CD4-positive, alpha-beta T cell treated with Interleukin-4 for 1 hour (primary cell): ENCODE data around the gene SRGAP3.

ENCODE experiments used
- DNase-seq, 2 donors: peaks; one replicate each; pipeline ENCODE4 v3.0.0-alpha.2; 2020 to 2022

Gene SRGAP3

GRCh38 chr3:9198899-9199335, 50.5 kb downstream of the SRGAP3 start:
- DNase-seq, result no peak

GRCh38 chr3:9198261-9198660, 51.2 kb downstream of the SRGAP3 start:
- DNase-seq, result no peak

DNA sequence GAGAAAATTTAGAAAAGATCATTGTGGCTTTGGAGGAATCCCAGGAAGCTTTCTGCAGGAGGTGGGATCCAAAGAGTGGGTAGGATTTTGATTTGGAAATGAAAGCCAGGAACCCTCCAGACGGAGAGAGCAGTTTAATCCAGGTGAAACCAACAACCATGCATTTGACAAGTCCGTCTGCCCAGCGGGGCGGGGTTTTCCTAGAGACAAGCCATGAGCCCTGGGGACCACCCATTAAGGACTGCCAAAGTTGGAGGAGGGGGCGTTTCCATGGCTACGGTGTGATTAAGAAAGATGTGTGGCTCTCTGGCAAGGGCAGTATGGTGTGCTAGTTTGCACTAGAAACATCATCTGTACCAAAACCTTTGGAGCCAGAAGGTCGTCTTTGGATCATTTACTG, 53.4 kb downstream of the SRGAP3 start:
- no peak for DNase-seq

- no peak for DNase-seq
Observed at GRCh38 chr3:9195390-9195789, 54.1 kb downstream of the SRGAP3 start.

GRCh38 chr3:9194509-9195184, 54.8 kb downstream of the SRGAP3 start:
- no peak for DNase-seq

GRCh38 chr3:9193633-9194195, 55.7 kb downstream of the SRGAP3 start:
- no peak for DNase-seq

DNA sequence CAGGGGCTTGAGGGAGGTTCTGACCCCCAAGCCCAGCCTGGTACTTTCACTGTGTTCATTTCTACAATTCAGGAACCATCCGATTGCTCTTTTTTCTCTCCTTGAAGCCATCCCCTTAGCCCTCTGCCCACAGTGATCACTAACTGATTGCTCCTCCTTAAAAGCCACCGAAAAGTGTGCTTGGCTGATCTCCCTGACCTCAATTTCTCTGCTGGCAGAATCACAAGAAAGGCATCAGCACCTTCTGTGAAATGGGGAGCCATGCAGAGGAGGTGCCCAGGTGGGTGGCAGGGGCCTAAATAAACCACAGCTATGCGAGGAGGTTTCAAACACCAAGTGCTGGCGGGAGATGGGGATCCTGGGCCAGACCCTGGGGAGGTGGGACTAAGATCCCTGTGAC, 56.2 kb downstream of the SRGAP3 start:
- no peak for DNase-seq

DNA sequence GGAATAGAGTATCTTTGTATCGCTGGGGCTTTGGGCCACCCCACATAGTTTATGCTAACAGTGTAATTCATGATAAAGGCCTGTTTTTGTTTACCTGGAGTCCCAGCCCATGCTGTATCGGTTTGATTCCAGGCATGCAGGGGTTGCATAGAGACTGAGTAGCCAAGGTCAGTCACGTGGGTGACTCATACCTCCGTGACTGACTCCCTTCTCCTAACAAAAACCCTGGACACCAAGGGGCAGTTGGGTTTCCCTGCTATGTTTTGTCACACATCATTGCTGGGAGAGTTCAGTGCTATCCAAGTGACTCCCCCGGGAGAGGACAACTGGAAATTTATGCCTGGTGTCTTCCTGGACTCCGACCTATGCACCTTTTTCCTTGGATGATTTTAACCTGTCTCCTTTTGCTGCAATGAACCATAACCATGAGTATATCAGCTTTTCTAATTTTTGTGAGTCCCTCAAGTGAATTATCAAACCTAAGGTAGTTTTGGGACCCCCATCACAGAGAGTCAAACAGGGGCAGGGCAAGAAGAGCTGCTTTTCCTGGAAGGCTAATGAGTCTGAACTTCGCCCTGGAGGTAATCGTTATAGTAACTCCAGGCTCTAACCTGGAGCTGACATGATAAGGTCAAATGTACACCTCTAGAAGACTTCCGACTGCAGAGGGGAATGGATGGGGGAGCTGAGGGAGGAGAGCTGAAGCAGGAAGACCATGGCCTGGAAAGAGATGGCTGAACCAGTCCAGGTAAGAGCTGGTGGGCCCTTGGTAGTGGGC, 57.0 kb downstream of the SRGAP3 start:
- DNase-seq, result no peak

DNA sequence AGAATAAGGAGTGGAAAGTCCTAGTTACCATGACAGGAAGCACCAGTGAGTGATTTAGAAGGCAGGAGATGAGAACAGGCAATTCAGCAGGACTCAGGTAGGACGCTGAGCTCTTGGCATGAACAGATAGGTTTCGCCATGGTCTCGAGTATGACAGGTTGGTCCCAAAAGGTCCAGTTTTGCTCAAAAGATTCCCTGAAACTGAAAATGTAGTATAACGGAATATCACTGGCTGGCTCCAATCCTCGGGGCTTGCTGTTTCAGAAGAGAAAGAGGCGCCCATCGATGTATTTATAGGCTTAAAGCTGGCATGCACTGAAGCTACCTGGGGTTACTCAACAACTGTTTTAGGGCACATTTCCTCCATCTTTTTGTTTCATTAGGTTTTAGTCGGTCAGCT, 59.2 kb downstream of the SRGAP3 start:
- no peak for DNase-seq

GRCh38 chr3:9188583-9188982, 60.9 kb downstream of the SRGAP3 start:
- DNase-seq, result no peak

DNA sequence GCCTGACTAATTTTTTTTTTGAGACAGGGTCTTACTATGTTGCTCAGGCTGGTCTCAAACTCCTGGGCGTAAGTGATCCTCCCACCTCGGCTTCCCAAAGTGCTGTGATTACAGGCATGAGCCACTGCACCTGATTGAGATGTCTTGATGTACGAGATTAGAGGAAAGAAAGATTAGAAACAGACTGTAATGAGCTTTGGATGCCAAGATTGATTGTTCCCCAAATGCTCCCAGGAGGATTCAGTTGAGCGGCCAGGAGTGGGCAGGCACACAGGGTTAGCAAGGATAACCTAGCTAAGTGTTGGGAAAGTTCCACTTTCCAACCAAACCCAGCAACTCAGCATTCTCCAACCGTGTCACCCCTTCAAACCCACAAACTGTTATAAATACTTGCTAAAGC, 63.7 kb downstream of the SRGAP3 start:
- DNase-seq, result no peak

- no peak for DNase-seq
Observed at GRCh38 chr3:9185046-9185445, 64.4 kb downstream of the SRGAP3 start.

DNA sequence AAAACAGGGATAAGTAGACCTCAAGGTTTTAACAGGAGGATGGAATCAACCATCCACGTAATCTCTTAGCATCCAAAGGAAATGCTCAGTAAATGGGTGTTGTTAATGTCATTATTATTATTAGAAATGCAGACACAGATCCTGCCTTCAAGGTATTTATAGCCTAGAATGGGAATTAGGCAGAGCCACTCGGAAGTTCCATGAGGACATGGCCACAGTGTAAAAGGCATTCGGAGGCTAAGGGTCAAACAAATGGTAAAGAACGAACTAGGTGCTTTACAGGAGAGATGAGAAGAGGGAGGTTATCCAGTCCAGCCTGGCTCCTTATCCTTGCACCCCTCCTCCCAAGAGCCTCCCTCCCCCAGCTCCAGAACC, 65.0 kb downstream of the SRGAP3 start:
- no peak for DNase-seq

DNA sequence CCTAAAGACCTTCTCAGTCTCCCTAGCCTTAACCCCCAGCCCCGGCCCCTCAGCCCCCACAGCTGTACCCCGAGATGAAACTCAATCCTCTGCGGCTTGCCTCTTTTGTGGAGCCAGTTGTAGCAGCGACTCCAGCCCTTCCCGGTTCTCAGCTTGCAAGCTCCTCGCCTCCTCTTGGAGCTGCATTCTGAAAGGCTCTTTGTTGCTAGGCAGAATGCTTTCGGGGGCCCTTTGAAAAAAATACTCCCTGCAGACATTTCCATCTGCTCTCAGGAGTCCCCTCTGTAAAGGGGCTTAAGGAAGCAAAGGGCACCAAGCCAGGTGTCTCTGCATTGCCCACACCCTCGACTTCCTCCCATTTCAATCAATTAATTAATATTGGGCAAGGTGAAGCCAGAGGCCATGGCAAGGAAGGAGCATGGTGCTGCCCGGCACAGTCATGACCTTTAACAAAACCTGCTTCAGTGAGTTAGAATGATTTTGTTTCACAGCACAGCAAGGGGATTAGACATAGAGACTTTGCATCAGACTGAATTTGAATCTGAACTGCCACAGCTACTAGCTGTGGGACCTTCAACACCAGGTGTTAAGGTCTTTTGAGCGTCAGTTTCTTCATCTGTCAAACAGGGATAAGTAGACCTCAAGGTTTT, 65.5 kb downstream of the SRGAP3 start:
- DNase-seq, result no peak

DNA sequence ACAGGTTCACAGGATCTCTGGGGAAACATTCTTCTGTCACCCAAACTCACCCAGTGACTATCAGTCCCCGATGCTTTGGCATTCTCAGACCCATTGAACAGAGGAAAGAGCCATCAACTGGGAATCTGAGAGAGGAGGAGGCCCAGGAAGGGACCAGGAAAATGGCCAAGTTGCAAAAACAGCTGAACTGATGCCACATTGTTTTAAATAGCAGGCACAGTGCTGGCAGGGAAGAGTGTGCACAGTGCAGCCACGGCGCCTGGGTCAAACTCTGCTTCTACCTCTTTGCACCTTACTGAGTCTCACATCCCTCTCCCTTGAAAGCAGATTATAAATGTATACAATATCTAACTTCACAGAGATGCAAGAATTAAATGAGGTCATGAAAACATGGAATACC, 66.4 kb downstream of the SRGAP3 start:
- DNase-seq, result no peak

DNA sequence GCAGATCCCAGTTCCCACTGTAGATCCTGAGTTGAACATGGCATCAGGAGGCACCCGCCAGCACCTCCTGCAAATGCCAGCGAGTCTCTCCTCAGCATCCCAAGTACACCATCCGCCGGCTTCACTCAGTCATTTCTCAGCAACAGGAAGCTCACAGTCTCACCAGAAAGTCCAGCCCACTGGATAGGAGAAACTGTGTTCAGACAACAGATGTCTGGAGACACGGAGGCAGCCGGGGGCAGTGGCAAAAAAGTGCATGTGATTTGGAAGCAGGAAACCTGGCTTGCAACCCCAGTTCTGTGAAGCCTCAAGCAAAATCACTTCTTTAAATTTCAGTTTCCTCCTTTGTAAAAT, 68.7 kb downstream of the SRGAP3 start:
- no peak for DNase-seq

GRCh38 chr3:9179826-9180763, 69.4 kb downstream of the SRGAP3 start:
- DNase-seq, result no peak

DNA sequence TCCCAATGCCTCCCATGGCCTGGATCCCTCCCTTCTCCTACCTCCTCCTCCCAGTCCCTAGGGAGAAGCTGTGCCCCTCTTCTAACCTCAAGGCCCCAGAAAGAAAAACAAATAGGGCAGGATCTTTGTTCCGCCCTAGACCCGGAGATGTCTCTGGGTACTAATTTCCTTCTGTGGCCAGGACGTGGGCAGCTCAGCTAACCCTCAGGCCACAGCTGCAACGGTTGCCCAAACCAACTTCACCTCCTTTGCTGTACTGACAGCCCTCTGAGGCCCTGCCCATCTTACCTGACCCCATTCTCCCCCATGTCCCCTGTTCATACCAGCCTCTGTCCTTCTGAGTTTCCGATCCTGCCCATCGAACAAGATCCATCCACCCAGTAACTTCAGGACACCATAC, 70.7 kb downstream of the SRGAP3 start:
- no peak for DNase-seq

DNA sequence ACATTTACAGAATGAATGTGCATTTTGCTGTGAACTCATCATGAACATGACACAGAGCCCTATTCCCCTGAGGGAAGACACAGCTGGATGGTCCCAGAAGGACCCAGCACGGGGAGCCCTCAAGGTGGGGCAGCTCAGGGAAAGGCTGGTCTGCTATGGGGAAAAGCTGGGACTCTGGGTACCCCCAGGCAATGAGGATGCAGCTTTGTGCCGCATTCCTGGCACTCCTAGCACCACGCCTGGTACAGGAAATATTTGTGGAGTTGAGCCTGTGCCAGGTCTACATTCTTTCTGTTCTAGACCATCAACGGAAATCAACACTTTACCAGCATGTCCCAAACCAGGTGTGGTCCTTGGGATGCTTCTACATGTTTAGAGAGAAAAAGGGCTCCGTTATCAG, 74.0 kb downstream of the SRGAP3 start:
- DNase-seq, result no peak

- no peak for DNase-seq
Observed at GRCh38 chr3:9173445-9173844, 76.0 kb downstream of the SRGAP3 start.

DNA sequence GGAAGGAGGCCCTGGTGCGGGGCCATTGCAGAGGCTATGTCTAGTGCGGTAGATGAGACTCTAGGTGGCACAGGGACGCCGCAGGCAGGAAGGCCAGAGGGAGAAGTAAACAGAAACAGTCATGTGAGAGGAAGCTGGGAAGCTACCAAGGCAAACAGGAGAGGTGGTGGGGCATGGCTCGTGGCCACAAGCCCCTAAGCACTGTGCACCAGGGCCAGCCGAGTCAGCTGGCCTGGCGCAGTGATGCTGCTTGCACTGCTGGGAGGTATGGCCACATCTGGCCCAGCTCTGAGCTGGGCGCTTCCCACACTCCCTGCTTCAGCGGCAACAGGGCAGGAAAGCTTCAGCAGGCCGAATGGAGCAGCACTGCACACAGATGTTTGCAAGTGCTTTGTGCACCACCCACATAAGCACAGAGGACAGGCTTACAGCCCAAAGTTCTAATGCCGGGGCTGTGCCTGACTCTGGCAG, 76.6 kb downstream of the SRGAP3 start:
- no peak for DNase-seq

- DNase-seq, result no peak
Observed at GRCh38 chr3:9170851-9171160, 78.6 kb downstream of the SRGAP3 start.
